Measurements from ENCODE around the gene KHK.

Gene KHK

DNA sequence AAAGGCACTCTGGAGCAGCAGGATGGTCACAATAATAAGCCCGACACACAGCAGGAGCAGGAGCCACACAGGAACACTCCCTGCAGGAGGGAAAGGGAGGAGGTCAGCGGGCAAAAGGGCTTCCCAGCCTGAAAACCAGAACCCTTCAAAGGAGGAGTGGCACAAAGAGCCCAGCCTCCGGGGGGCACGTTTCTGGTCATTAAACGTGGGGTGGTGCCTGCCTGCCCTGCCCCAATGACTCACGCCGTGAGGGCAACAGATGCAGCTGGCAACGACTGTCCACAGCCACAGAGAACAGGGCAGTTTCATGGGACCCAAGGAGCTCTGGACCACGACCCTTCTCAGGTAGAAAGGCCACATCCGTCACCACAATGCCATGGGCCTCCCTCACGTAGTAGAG, 44.9 kb downstream of the KHK start:
- no peak for DNase-seq

GRCh38 chr2:27133195-27133875, 46.8 kb downstream of the KHK start:
- DNase-seq = no peak

GRCh38 chr2:27133905-27134780, 47.6 kb downstream of the KHK start, which contains the start of gene PREB:
Gene PREB (minus strand): TSS chr2:27134636. CDS start chr2:27134421, 215 bp downstream.
- DNase-seq = peak; percentile 90

GRCh38 chr2:27134781-27135477, 48.4 kb downstream of the KHK start:
- no peak for DNase-seq

DNA sequence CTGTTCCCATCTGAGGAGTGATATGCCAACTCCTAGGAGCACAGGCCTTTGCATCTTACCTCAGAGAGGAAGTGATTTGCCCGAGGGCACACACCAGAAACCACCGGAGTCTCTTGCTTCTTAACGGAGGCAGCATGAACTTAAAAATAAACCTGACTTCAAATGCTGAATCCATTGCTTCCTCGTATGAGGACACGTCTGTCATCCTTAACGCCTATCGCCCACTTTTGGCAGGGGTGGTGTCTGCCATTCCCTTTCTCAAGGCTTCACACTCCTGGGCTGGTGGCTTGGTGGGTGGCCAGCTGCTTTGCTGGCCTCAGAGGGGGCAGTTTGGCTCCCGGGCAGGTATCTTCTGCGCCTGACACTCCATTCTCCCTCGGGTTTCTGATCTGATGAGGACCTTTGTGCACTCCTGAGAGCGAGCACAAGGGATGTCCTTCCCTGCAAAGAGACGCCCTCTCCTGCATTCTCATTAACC, 48.9 kb downstream of the KHK start:
- no peak for DNase-seq

GRCh38 chr2:27136751-27137150, 50.2 kb downstream of the KHK start:
- DNase-seq = no peak

DNA sequence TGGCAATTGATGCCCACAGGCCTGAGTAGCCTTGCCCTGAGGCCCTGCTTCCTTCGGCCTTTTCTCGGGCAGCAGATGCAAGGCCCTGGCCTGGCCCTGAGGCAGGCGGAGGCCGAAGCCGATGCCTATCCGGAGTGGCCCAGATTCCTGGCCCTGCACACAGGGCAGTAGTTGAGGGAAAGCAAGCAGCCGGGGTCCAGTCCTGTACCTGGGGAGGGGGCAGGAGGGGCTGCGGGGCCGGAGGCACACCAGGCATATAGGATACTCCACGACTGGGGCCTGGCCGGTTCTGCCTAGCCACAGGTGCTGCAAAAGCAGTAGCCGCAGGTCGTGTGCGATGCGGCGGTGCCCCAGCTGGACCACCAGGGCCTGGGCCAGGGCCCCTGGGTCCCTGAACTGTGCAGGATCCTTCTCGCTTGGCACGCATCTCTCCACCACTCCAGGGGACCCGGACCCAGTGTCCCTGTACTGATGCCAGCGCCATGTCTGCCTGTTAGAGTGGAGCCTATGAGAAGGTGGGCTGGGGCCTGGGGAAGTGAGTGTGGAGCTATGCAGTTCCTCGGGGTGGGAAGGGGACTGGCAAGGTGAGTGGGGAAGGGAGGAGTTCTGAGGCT, 50.9 kb downstream of the KHK start:
- no peak for DNase-seq

GRCh38 chr2:27138111-27138510, 51.5 kb downstream of the KHK start:
- no peak for DNase-seq

DNA sequence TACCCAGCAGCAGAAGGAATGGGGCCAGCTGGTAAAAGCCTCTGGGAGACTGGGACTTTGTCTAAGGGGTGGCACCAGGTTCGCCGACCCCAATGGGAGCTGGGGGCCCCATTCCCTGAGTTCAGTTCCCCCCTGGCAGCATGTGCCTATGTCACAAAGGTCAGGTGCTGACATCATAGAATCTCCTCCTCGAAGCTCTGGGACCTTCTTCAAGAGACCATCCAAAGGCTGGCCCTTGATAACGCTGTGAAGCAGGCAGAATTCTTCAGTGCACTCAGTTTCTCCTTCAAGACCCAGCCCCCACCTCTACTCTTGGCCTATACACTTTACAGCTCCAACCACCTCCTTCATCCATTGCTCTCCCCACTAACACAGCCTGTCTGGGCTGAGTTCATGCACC, 52.7 kb downstream of the KHK start, which contains the start of gene PRR30:
TSS of gene PRR30 (minus strand) at position 101 of the 400 bp plus-strand sequence. CDS start 1,081 bp downstream, outside the sequence.
- no peak for DNase-seq

GRCh38 chr2:27143285-27143684, 56.7 kb downstream of the KHK start:
- no peak for DNase-seq

GRCh38 chr2:27145682-27146081, 59.1 kb downstream of the KHK start:
- DNase-seq = no peak

DNA sequence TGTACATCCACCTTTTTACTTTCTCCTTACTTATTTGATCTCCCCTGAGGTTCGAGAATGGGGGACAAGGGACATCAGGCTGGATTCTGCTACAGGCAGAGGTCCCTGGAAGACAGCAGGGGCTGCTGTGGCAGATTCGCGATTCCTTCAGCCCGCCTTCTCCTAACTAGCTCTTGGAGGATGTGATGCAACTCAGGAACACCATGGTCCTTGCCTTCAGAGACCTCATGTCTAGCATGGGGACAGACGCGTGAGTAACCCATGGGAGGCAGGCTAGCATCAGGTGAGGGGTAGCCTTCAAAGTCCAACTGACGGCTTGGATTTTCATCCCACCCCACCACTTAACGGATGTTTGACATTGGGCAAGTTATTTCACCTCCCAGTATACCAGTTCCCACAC, 61.4 kb downstream of the KHK start:
- DNase-seq = no peak

GRCh38 chr2:27148801-27149439, 62.3 kb downstream of the KHK start, which contains the start of gene TCF23:
Gene TCF23 (plus strand): TSS chr2:27149004. CDS start chr2:27149134, 130 bp downstream.
- DNase-seq = no peak

- no peak for DNase-seq
These were observed 63.2 kb downstream of the KHK start for GRCh38 chr2:27149570-27150405.

All from amniotic stem cell (primary cell).